ENCODE results near the gene MRPL20. TPM values are rescaled to one million over a fixed set of nuclear protein-coding genes. Genes with fewer than 3 reads are reported as not detected.

MRPL20 gene
- total and polyA plus RNA-seq, 9 of the 15 experiments (the other 6 are each of a cell fraction or from before 2014, with no cell fraction given), result 180 to 671 (median 229) TPM

GRCh38 chr1:1399187-1399871 lies 7.8 kb downstream of the MRPL20 start, which contains the start of gene CCNL2 (continued):
- no peak for TF ChIP-seq ZNF668 (CRISPR knock-in tag; IDR thresholded peaks at IDR 0.05)
- TF ChIP-seq ZBTB17 (CRISPR knock-in tag; IDR thresholded peaks at IDR 0.05), result peak; percentile 34; the same call in 1 of the 2 replicates
- TF ChIP-seq ZKSCAN1 (IDR thresholded peaks at IDR 0.05; ENCODE audit: low read depth, low read length), result no peak; the same call in 1 of the 2 replicates
- TF ChIP-seq, protein P1, sequence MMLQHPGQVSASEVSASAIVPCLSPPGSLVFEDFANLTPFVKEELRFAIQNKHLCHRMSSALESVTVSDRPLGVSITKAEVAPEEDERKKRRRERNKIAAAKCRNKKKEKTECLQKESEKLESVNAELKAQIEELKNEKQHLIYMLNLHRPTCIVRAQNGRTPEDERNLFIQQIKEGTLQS (IDR thresholded peaks at IDR 0.05), result no peak
- TF ChIP-seq, protein P1 (CRISPR knock-in tag; conservative IDR thresholded peaks at IDR 0.05), result peak; percentile 80
- no peak; the same call in 1 of the 2 replicates for TF ChIP-seq HEY1 (CRISPR knock-in tag; IDR thresholded peaks at IDR 0.05; ENCODE audit: borderline replicate concordance)
- TF ChIP-seq ZNF395 (CRISPR knock-in tag; IDR thresholded peaks at IDR 0.05), result peak; percentile 82
- peak; percentile 24; the same call in 1 of the 2 replicates for TF ChIP-seq JUND (IDR thresholded peaks at IDR 0.05; ENCODE audit: borderline replicate concordance, low read depth, low read length)
- TF ChIP-seq JUND (tag; IDR thresholded peaks at IDR 0.05; ENCODE audit: borderline replicate concordance, low read depth, low read length), result no peak; the same call in 2 of the 3 replicates
- TF ChIP-seq USF2 (CRISPR knock-in tag; IDR thresholded peaks at IDR 0.05), result no peak
- no peak for TF ChIP-seq HES1 (IDR thresholded peaks at IDR 0.05; ENCODE audit: low read depth)
- no peak for TF ChIP-seq IRF1 (CRISPR knock-in tag; IDR thresholded peaks at IDR 0.05; ENCODE audit: borderline replicate concordance)
- TF ChIP-seq TRIM28 (IDR thresholded peaks at IDR 0.05), result peak; percentile 17; the same call in 1 of the 2 replicates
- TF ChIP-seq CREB1 (IDR thresholded peaks at IDR 0.05), result peak; percentile 96
- peak; percentile 97 for TF ChIP-seq CREB1 (CRISPR knock-in tag; IDR thresholded peaks at IDR 0.05)
- TF ChIP-seq RBM34 (IDR thresholded peaks at IDR 0.05; ENCODE audit: borderline replicate concordance, insufficient read depth, low read length), result 0 out of 2 replicates have a peak, but pooled peaks have one; percentile 84
- 0 out of 2 replicates have a peak, but pooled peaks have one; percentile 50 for TF ChIP-seq TOE1 (IDR thresholded peaks at IDR 0.05; ENCODE audit: borderline replicate concordance)
- peak; percentile 92 for TF ChIP-seq TOE1 (CRISPR knock-in tag; IDR thresholded peaks at IDR 0.05; ENCODE audit: borderline replicate concordance, low read depth)
- peak; percentile 9 for TF ChIP-seq ZNF146 (CRISPR knock-in tag; IDR thresholded peaks at IDR 0.05; ENCODE audit: unreplicated experiment)
